GM23248 (cell line): ENCODE measurements around the gene MRPL33. TPM values are rescaled to one million over a fixed set of nuclear protein-coding genes. Genes with fewer than 3 reads are reported as not detected.

Source experiments
- DNase-seq: peaks from one replicate; pipeline ENCODE4 v3.0.0-alpha.2; 2015
- H2AFZ ChIP-seq: fragments of 200-600 bp; sonication (generic); 2 replicates; pipeline ENCODE4 v1.6.1; 2016; ENCODE audit warnings: antibody characterized with exemption
- H3F3A ChIP-seq: fragments of 200-600 bp; sonication (generic); 2 replicates; pipeline ENCODE4 v1.6.1; 2016; ENCODE audit warnings: mild to moderate bottlenecking, antibody characterized with exemption, mixed run types; ENCODE audit not compliant: insufficient read depth
- H3K27ac ChIP-seq: fragments of 200-600 bp; sonication (generic); 2 replicates; pipeline ENCODE4 v1.5.1; 2016; ENCODE audit warnings: mild to moderate bottlenecking
- H3K27me3 ChIP-seq: fragments of 200-600 bp; sonication (generic); replicated peaks from 2 replicates; pipeline ENCODE4 v1.6.1; 2016; ENCODE audit warnings: mild to moderate bottlenecking; ENCODE audit not compliant: insufficient read depth
- H3K36me3 ChIP-seq: fragments of 200-600 bp; sonication (generic); 2 replicates; pipeline ENCODE4 v1.6.1; 2016; ENCODE audit warnings: low read depth, mild to moderate bottlenecking
- H3K4me1 ChIP-seq: fragments of 200-600 bp; sonication (generic); 2 replicates; pipeline ENCODE4 v1.6.1; 2016; ENCODE audit warnings: mild to moderate bottlenecking; ENCODE audit not compliant: insufficient read depth
- H3K4me2 ChIP-seq: fragments of 200-600 bp; sonication (generic); one replicate; pipeline ENCODE4 v1.6.1; 2016; ENCODE audit warnings: mild to moderate bottlenecking; ENCODE audit not compliant: unreplicated experiment
- H3K4me3 ChIP-seq: fragments of 200-600 bp; sonication (generic); 2 replicates; pipeline ENCODE4 v1.5.1; 2016; ENCODE audit warnings: mild to moderate bottlenecking
- H3K79me2 ChIP-seq: fragments of 200-600 bp; sonication (generic); 2 replicates; pipeline ENCODE4 v1.6.1; 2016; ENCODE audit warnings: mild to moderate bottlenecking; ENCODE audit not compliant: insufficient read depth
- H3K9ac ChIP-seq: fragments of 200-600 bp; sonication (generic); 2 replicates; pipeline ENCODE4 v1.6.1; 2016; ENCODE audit warnings: mild to moderate bottlenecking
- H3K9me2 ChIP-seq: fragments of 200-600 bp; sonication (generic); 2 replicates; pipeline ENCODE4 v1.6.1; 2016; ENCODE audit warnings: mixed run types, mild to moderate bottlenecking, moderate library complexity; ENCODE audit not compliant: insufficient read depth
- H3K9me3 ChIP-seq: fragments of 200-600 bp; sonication (generic); one replicate; pipeline ENCODE4 v1.6.1; 2017; ENCODE audit warnings: low read depth
- H4K20me1 ChIP-seq: fragments of 200-600 bp; sonication (generic); 2 replicates; pipeline ENCODE4 v1.6.0; 2016; ENCODE audit not compliant: insufficient read depth
- EZH2 ChIP-seq: fragments of 200-600 bp; sonication (generic); IDR thresholded peaks from 2 replicates; pipeline ENCODE4 v1.6.1; 2018; ENCODE audit warnings: antibody characterized with exemption, mild to moderate bottlenecking; ENCODE audit not compliant: insufficient read depth, poor library complexity, severe bottlenecking
- EZH2phosphoT487 ChIP-seq: fragments of 200-600 bp; sonication (generic); IDR thresholded peaks from 2 replicates; pipeline ENCODE4 v1.6.1; 2018; ENCODE audit warnings: antibody characterized with exemption, moderate library complexity, mild to moderate bottlenecking, low read depth; ENCODE audit not compliant: insufficient read depth
- WGBS, 2 experiments: methylation state at CpG; one replicate each; pipeline ENCODE4 v1.1.6; 2015 to 2017; ENCODE audit warnings: low lambda C conversion rate in 2 of 2, low coverage in 1 of 2; ENCODE audit errors: missing lambda C conversion rate in 2 of 2; 5-methylcytosine and 5-hydroxymethylcytosine counted together
- in situ Hi-C: fragments of 300-500 bp; cut with MboI; formaldehyde crosslinking; loops from 2 replicates; pipeline ENCODE4 v1.15.0; 2020
- polyA plus RNA-seq: library from polyadenylated mRNA; unstranded; fragments of >200 nt; fragmentation: Nextera tagmentation; extraction: Ambion mirVana; gene quantifications from 2 replicates; pipeline ENCODE4 v1.2.1, GENCODE V29; 2016
- total RNA-seq: library from RNA; depleted of rRNA; stranded (reverse); fragments of >200 nt; shearing (Covaris generic); gene quantifications from 2 replicates; pipeline ENCODE4 v1.2.3, GENCODE V29; 2014

MRPL33 gene
- total and polyA plus RNA-seq, 2 experiments from 2014 or later = 70.8 to 340 TPM

DNA sequence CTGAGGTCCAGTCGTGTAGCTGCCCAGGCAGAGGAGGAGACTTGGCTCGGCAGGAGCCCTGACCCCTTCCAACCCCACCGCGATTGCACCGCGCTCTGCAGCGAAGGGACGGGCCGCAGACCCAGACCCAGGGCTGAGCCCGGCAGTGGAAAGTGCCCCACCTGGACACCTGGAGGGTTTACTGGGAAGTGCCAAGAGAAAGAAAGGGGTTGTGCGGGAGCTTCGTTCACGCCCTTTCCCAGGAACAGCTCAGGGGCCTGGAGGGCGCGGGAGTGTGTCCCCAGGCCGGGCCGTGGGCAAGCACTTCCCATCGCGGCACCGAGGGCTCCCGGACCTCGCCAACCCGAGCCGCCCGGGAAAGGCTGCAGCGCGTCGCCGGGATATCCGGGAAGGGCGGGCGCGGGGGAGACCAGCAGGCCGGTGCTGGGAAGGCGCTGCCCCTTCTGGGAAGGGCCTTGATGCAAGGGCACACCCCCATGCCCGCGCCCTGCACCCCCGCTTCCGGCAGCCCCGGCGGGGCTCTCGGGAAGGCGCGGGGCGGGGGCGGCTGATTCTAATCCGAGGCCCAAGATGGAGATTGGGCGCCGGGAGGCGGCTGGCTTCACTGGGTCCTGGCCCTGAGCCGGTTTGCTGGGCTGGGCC is 36.1 kb upstream of the MRPL33 start:
- Histone ChIP-seq H2AFZ (peak overlapping the region; percentile 84), H3K4me3 (peak overlapping the region; percentile 67), H3K9me3 (no peaks in the 10 kb centered on the region), H3K79me2 (no peaks in the 10 kb centered on the region), H3K4me1 (peaks cover 20% of the 10 kb centered on the region), H3K36me3 (no peaks in the 10 kb centered on the region), H3K27me3 (no peaks in the 10 kb centered on the region), H3K27ac (peak overlapping the region; percentile 27; the same call in 1 of the 2 replicates), H3K4me2 (peak overlapping the region; percentile 73), H3F3A (peaks cover 26% of the 10 kb centered on the region), H3K9ac (peak overlapping the region; percentile 73), H3K9me2 (no peaks in the 10 kb centered on the region), H4K20me1 (no peaks in the 10 kb centered on the region)
- TF ChIP-seq EZH2phosphoT487 (no peak), EZH2 (no peak)
- DNase-seq = peak; percentile 84
- WGBS, 2 experiments = 3 to 5% methylated on average over 37 to 51 of the region's 51 CpGs
- in situ Hi-C loops = no loop called here

DNA sequence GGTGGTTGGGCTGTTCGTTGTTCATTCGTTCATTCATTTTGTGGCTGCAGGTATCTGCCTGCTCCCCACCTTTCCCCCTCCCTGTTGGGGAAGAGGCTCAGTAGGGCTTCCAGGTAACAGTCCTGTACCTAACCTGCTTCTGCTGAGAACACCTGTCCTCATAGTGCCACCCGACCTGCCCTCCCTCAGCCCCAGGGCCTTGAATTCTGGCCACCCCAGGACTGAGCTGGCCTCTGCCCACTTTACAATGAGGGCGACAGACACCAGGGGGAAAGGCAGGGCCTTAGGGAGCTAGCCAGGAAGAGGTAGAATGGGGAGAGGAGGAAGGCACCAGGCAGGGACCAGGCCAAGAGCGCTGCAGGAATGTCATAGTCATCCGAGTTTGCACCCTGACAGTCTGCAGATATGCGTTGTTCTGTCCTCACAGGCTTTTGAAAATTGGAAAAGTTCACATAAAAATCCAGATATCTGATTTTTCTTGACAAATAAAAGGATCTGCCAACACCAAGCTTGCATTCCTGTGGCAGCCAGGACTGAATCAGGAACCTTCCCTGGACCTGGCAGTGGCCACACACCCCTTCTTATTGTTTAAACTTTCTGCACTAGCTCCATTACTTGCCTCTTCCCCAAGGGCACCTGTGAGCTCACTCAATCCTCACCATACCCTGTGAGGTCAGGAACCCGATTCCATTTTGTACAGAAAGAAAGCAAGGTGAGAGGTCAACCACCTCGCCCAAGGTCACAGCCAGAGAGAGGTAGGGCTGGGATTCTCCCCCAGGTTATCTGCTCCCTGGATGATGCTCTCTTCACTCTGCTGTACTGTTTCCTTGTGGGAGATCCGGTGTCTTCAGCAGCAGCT is 35.3 kb upstream of the MRPL33 start:
- no peaks in the 10 kb centered on the region for H3K79me2 ChIP-seq
- H3K9ac ChIP-seq = peak overlapping the region; percentile 73
- TF ChIP-seq EZH2 (no peak), EZH2phosphoT487 (no peak)
- no peaks in the 10 kb centered on the region for H3K36me3 ChIP-seq
- DNase-seq = peak; percentile 46
- no peaks in the 10 kb centered on the region for H3K9me3 ChIP-seq
- 98 to 99% methylated on average over 10 of the region's 10 CpGs for WGBS, 2 experiments
- H4K20me1 ChIP-seq = no peaks in the 10 kb centered on the region
- peak overlapping the region; percentile 84 for H2AFZ ChIP-seq
- H3K27ac ChIP-seq = peak overlapping the region; percentile 27; the same call in 1 of the 2 replicates
- H3K4me3 ChIP-seq = peak overlapping the region; percentile 67
- H3F3A ChIP-seq = peaks cover 26% of the 10 kb centered on the region
- H3K4me1 ChIP-seq = peaks cover 20% of the 10 kb centered on the region
- peak overlapping the region; percentile 73 for H3K4me2 ChIP-seq
- in situ Hi-C loops = no loop called here
- H3K27me3 ChIP-seq = no peaks in the 10 kb centered on the region
- H3K9me2 ChIP-seq = no peaks in the 10 kb centered on the region

DNA sequence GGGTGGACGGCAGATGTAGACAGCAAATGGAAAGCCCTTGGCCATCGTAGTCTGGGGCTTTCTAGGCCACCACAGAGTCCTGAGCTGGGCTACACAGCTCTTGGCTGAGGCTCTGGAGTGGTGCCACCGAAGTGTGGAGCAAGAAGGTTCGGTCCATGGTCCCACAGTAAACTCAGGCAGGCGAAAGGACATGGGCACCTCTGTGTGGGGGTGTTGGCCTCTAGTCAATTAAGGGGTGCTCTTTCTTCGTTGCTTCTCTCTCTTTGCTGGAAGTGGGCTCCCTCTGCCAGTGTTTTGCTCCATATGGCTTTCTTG is 34.7 kb upstream of the MRPL33 start:
- no peak for TF ChIP-seq EZH2phosphoT487
- TF ChIP-seq EZH2 = no peak
- Histone ChIP-seq H3K79me2 (no peaks in the 10 kb centered on the region), H3K27me3 (no peaks in the 10 kb centered on the region), H3K4me1 (peaks cover 20% of the 10 kb centered on the region), H3K9me2 (no peaks in the 10 kb centered on the region), H3K36me3 (no peaks in the 10 kb centered on the region), H3F3A (peaks cover 26% of the 10 kb centered on the region), H3K4me3 (no peak overlapping the region), H3K27ac (peak overlapping the region; percentile 75), H2AFZ (no peak overlapping the region), H4K20me1 (no peaks in the 10 kb centered on the region), H3K9ac (no peak overlapping the region), H3K4me2 (no peak overlapping the region), H3K9me3 (no peaks in the 10 kb centered on the region)
- no peak for DNase-seq
- in situ Hi-C loops = no loop called here
- 88 to 90% methylated on average over 6 of the region's 6 CpGs for WGBS, 2 experiments

DNA sequence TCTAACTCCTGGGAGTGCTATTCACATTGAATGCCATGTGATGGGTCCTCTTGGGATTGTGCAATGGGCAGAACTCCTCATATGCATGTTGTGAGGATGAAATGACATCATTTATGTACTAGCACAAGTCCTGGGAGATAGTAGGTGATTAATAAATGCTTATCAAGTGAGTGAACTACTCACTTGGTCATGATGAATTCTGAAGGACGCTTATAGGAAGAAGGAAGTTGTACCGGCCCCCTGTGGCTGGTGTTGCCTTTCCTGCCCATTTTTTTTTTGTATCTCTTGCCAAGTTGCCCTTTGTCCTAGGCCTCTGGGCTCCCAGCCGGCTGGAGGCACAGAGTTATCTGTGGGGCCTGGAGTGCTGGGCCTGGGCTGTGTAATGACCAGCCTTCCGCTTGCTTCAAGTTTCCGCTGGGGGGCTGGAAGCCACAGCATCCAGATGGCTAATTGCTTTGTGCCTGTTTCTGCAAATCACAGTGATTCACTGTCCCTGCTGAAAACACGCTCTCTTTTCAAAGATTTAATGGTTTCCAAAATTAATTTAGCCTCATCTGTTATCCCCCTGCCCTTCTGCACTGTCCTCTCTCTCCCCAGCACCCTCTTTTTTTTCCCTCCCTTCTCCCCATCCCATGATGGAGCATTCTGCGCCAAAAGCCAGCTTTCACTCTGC is 33.7 kb upstream of the MRPL33 start:
- Histone ChIP-seq H3F3A (peaks cover 26% of the 10 kb centered on the region), H3K9me3 (no peaks in the 10 kb centered on the region), H3K9ac (peak overlapping the region; percentile 38; the same call in 1 of the 2 replicates), H3K4me1 (peaks cover 20% of the 10 kb centered on the region), H3K9me2 (no peaks in the 10 kb centered on the region), H3K4me3 (no peak overlapping the region), H3K27ac (peak overlapping the region; percentile 75), H3K27me3 (no peaks in the 10 kb centered on the region), H3K36me3 (no peaks in the 10 kb centered on the region), H3K79me2 (no peaks in the 10 kb centered on the region), H2AFZ (no peak overlapping the region), H3K4me2 (no peak overlapping the region), H4K20me1 (no peaks in the 10 kb centered on the region)
- 55 to 62% methylated on average over 7 of the region's 7 CpGs for WGBS, 2 experiments
- TF ChIP-seq EZH2 = no peak
- TF ChIP-seq EZH2phosphoT487 = no peak
- peak; percentile 92 for DNase-seq
- in situ Hi-C loops = no loop called here
